ENCODE measurements around the gene MBOAT7. TPM values are rescaled to one million over a fixed set of nuclear protein-coding genes. Genes with fewer than 3 reads are reported as not detected.

The MBOAT7 gene
- total and polyA plus RNA-seq, 2 donors (not counting 3 experiments of a cell fraction or from before 2014, with no cell fraction given): 204 to 218 TPM

Other genes starting within 250 kb of the MBOAT7 start
- gene CACNG8, start 226.6 kb downstream of the MBOAT7 start, total RNA-seq: 1.7 and 3.0 TPM in 2 replicates
- gene CACNG8, start 226.6 kb downstream of the MBOAT7 start, polyA plus RNA-seq: 0.11 and 0.18 TPM in 2 replicates
- 4.0 and 5.4 TPM in 2 replicates for gene CACNG6, start 197.9 kb downstream of the MBOAT7 start, total RNA-seq
- gene CACNG6, start 197.9 kb downstream of the MBOAT7 start, polyA plus RNA-seq: 3.9 and 5.0 TPM in 2 replicates
- gene VSTM1, start 125.7 kb downstream of the MBOAT7 start, total RNA-seq: not detected in 2 replicates
- gene VSTM1, start 125.7 kb downstream of the MBOAT7 start, polyA plus RNA-seq: not detected in 2 replicates
- not detected in 2 replicates for gene TARM1, start 108.2 kb downstream of the MBOAT7 start, total RNA-seq
- gene TARM1, start 108.2 kb downstream of the MBOAT7 start, polyA plus RNA-seq: not detected in 2 replicates
- gene OSCAR, start 88.8 kb downstream of the MBOAT7 start, total RNA-seq: not detected in 2 replicates
- 0.08 and 0.10 TPM in 2 replicates for gene OSCAR, start 88.8 kb downstream of the MBOAT7 start, polyA plus RNA-seq
- 119 and 132 TPM in 2 replicates for gene NDUFA3, start 86.7 kb downstream of the MBOAT7 start, total RNA-seq
- 95.5 and 107 TPM in 2 replicates for gene NDUFA3, start 86.7 kb downstream of the MBOAT7 start, polyA plus RNA-seq
- gene TFPT, start 73.9 kb downstream of the MBOAT7 start, total RNA-seq: 32.1 and 36.2 TPM in 2 replicates
- gene TFPT, start 73.9 kb downstream of the MBOAT7 start, polyA plus RNA-seq: 28.3 and 29.3 TPM in 2 replicates
- 99.1 and 101 TPM in 2 replicates for gene PRPF31, start 73.8 kb downstream of the MBOAT7 start, total RNA-seq
- gene PRPF31, start 73.8 kb downstream of the MBOAT7 start, polyA plus RNA-seq: 70.8 and 76.2 TPM in 2 replicates
- gene CNOT3, start 51.8 kb downstream of the MBOAT7 start, total RNA-seq: 62.4 and 74.7 TPM in 2 replicates
- gene CNOT3, start 51.8 kb downstream of the MBOAT7 start, polyA plus RNA-seq: 16.4 and 20.4 TPM in 2 replicates
- gene LENG1, start 29.9 kb downstream of the MBOAT7 start, total RNA-seq: 5.0 and 6.9 TPM in 2 replicates
- 2.1 and 3.0 TPM in 2 replicates for gene LENG1, start 29.9 kb downstream of the MBOAT7 start, polyA plus RNA-seq
- gene TMC4, start 16.4 kb downstream of the MBOAT7 start, total RNA-seq: 0.71 and 0.74 TPM in 2 replicates
- gene TMC4, start 16.4 kb downstream of the MBOAT7 start, polyA plus RNA-seq: 1.7 and 2.4 TPM in 2 replicates
- gene TSEN34, start 1.7 kb upstream of the MBOAT7 start, total RNA-seq: 37.4 and 40.7 TPM in 2 replicates
- 81.9 and 107 TPM in 2 replicates for gene TSEN34, start 1.7 kb upstream of the MBOAT7 start, polyA plus RNA-seq
- gene RPS9, start 11.3 kb upstream of the MBOAT7 start, total RNA-seq: 1,192 and 1,260 TPM in 2 replicates
- gene RPS9, start 11.3 kb upstream of the MBOAT7 start, polyA plus RNA-seq: 3,343 and 4,230 TPM in 2 replicates
- not detected in 2 replicates for gene LILRB3, start 33.4 kb upstream of the MBOAT7 start, total RNA-seq
- gene LILRB3, start 33.4 kb upstream of the MBOAT7 start, polyA plus RNA-seq: not detected in 2 replicates
- gene LILRA6, start 53.2 kb upstream of the MBOAT7 start, total RNA-seq: not detected in 2 replicates
- 0.05 TPM in 1 of 2 replicates, not detected in the other for gene LILRA6, start 53.2 kb upstream of the MBOAT7 start, polyA plus RNA-seq
- gene LILRB5, start 67.7 kb upstream of the MBOAT7 start, total RNA-seq: not detected in 2 replicates
- gene LILRB5, start 67.7 kb upstream of the MBOAT7 start, polyA plus RNA-seq: not detected in 2 replicates
- not detected in 2 replicates for gene LILRB2, start 91.5 kb upstream of the MBOAT7 start, total RNA-seq
- not detected in 2 replicates for gene LILRB2, start 91.5 kb upstream of the MBOAT7 start, polyA plus RNA-seq
- gene LILRA5, start 123.6 kb upstream of the MBOAT7 start, total RNA-seq: not detected in 2 replicates
- gene LILRA5, start 123.6 kb upstream of the MBOAT7 start, polyA plus RNA-seq: not detected in 2 replicates
- gene LILRA4, start 149.6 kb upstream of the MBOAT7 start, total RNA-seq: not detected in 2 replicates
- gene LILRA4, start 149.6 kb upstream of the MBOAT7 start, polyA plus RNA-seq: not detected in 2 replicates
- gene LAIR1, start 175.4 kb upstream of the MBOAT7 start, total RNA-seq: not detected in 2 replicates
- not detected in 2 replicates for gene LAIR1, start 175.4 kb upstream of the MBOAT7 start, polyA plus RNA-seq
- not detected in 2 replicates for gene TTYH1, start 225.9 kb upstream of the MBOAT7 start, total RNA-seq
- gene TTYH1, start 225.9 kb upstream of the MBOAT7 start, polyA plus RNA-seq: not detected in 2 replicates